ENCODE data around the gene TP63. TPM values are rescaled to one million over a fixed set of nuclear protein-coding genes. Genes with fewer than 3 reads are reported as not detected.

The TP63 gene
- total RNA-seq, 4 donors from 2014 or later: 0.27 TPM; not detected in 3

GRCh38 chr3:189776149-189776824 is 145.1 kb downstream of the TP63 start:
- DNase-seq: no peak
- TF ChIP-seq CTCF (IDR thresholded peaks at IDR 0.05) (no peak), POLR2A (IDR thresholded peaks at IDR 0.05) (no peak)
- Histone ChIP-seq H3K4me3 (no peak overlapping the region), H3K27me3 (no peaks in the 10 kb centered on the region), H3K4me1 (no peaks in the 10 kb centered on the region), H3K9me3 (no peaks in the 10 kb centered on the region), H3K36me3 (no peaks in the 10 kb centered on the region), H3K27ac (no peak overlapping the region)

GRCh38 chr3:189778340-189778950 is 147.3 kb downstream of the TP63 start:
- TF ChIP-seq CTCF (IDR thresholded peaks at IDR 0.05) (no peak), POLR2A (IDR thresholded peaks at IDR 0.05) (no peak)
- Histone ChIP-seq H3K4me3 (no peak overlapping the region), H3K27ac (no peak overlapping the region), H3K4me1 (no peaks in the 10 kb centered on the region), H3K27me3 (no peaks in the 10 kb centered on the region), H3K36me3 (no peaks in the 10 kb centered on the region), H3K9me3 (no peaks in the 10 kb centered on the region)
- no peak for DNase-seq

- no peak overlapping the region for H3K4me3 ChIP-seq
- H3K27me3 ChIP-seq: no peaks in the 10 kb centered on the region
- no peak for DNase-seq
- TF ChIP-seq CTCF (IDR thresholded peaks at IDR 0.05): no peak
- TF ChIP-seq POLR2A (IDR thresholded peaks at IDR 0.05): no peak
- H3K4me1 ChIP-seq: no peaks in the 10 kb centered on the region
- H3K9me3 ChIP-seq: no peaks in the 10 kb centered on the region
- H3K27ac ChIP-seq: no peak overlapping the region
- no peaks in the 10 kb centered on the region for H3K36me3 ChIP-seq
Measured at GRCh38 chr3:189779166-189779565, 148.0 kb downstream of the TP63 start.

- Histone ChIP-seq H3K4me3 (no peak overlapping the region), H3K4me1 (no peaks in the 10 kb centered on the region), H3K9me3 (no peaks in the 10 kb centered on the region), H3K27ac (no peak overlapping the region), H3K27me3 (no peaks in the 10 kb centered on the region), H3K36me3 (no peaks in the 10 kb centered on the region)
- TF ChIP-seq CTCF (IDR thresholded peaks at IDR 0.05) (no peak), POLR2A (IDR thresholded peaks at IDR 0.05) (no peak)
- DNase-seq: no peak
Measured at GRCh38 chr3:189780546-189781270, 149.5 kb downstream of the TP63 start.

- H3K27me3 ChIP-seq: no peaks in the 10 kb centered on the region
- TF ChIP-seq CTCF (IDR thresholded peaks at IDR 0.05) (no peak), POLR2A (IDR thresholded peaks at IDR 0.05) (no peak)
- no peaks in the 10 kb centered on the region for H3K9me3 ChIP-seq
- no peak overlapping the region for H3K4me3 ChIP-seq
- no peak for DNase-seq
- no peak overlapping the region for H3K27ac ChIP-seq
- H3K36me3 ChIP-seq: no peaks in the 10 kb centered on the region
- no peaks in the 10 kb centered on the region for H3K4me1 ChIP-seq
Measured at GRCh38 chr3:189781415-189781814, 150.2 kb downstream of the TP63 start.

Measured in Peyer's patch (tissue), 4 donors.